SK-N-SH (cell line): ENCODE data around the gene PIK3R2. TPM values are rescaled to one million over a fixed set of nuclear protein-coding genes. Genes with fewer than 3 reads are reported as not detected.

Experiments used
- CTCF ChIA-PET: fragments of 300-600, 350-600 bp; formaldehyde crosslinking; extraction: SDS; loops from one replicate; lab custom pipeline; 2021; lab: Yijun Ruan, JAX
- POLR2A ChIA-PET: fragments of 350-600 bp; sonication (Branson Sonifier 250); formaldehyde crosslinking; extraction: SDS; loops from one replicate; lab custom pipeline; 2020; ENCODE audit warnings: antibody characterized with exemption, inconsistent platforms; lab: Yijun Ruan, JAX
- DNase-seq: peaks from one replicate; pipeline ENCODE4 v3.0.0; 2012
- H2AFZ ChIP-seq: fragments of 200-600 bp; sonication (generic); 2 replicates; pipeline ENCODE4 v1.8.1; 2016; ENCODE audit warnings: antibody characterized with exemption, mild to moderate bottlenecking, low read depth
- H3F3A ChIP-seq: fragments of 200-600 bp; sonication (generic); replicated peaks from 2 replicates; pipeline ENCODE3; 2016; ENCODE audit warnings: antibody characterized with exemption, mild to moderate bottlenecking; ENCODE audit not compliant: insufficient read depth
- H3K27ac ChIP-seq, 2 experiments: fragments of 200-500 bp in 1 of 2; fragments of 200-600 bp in 1 of 2; sonication (Bioruptor generic) in 1 of 2; sonication (generic), shearing (Covaris generic) in 1 of 2; 2 replicates each; pipeline versions ENCODE4 v1.5.1 to v1.6.1; 2014 to 2016; ENCODE audit warnings: low read depth in 2 of 2, inconsistent platforms in 1 of 2, low read length in 1 of 2, mild to moderate bottlenecking in 1 of 2, mixed read lengths in 1 of 2
- H3K27me3 ChIP-seq: fragments of 200-600 bp; sonication (generic), shearing (Covaris generic); 2 replicates; pipeline ENCODE4 v1.6.1; 2016; ENCODE audit warnings: mixed run types; ENCODE audit not compliant: insufficient read depth
- H3K36me3 ChIP-seq, 2 experiments: fragments of 200-500 bp in 1 of 2; fragments of 200-600 bp in 1 of 2; sonication (Bioruptor generic) in 1 of 2; sonication (generic) in 1 of 2; replicated peaks in 1 of 2; 2 replicates each; pipeline versions ENCODE3 to v1.5.1; 2014 to 2016; ENCODE audit warnings: low read length in 1 of 2, mild to moderate bottlenecking in 1 of 2; ENCODE audit not compliant: insufficient read depth in 2 of 2, control insufficient read depth in 1 of 2
- H3K4me1 ChIP-seq, 2 experiments: fragments of 200-500 bp in 1 of 2; fragments of 200-600 bp in 1 of 2; sonication (Bioruptor generic) in 1 of 2; sonication (generic), shearing (Covaris generic) in 1 of 2; 2 replicates each; pipeline versions ENCODE4 v1.5.1 to v1.6.1; 2014 to 2016; ENCODE audit warnings: low read depth in 1 of 2, low read length in 1 of 2, mixed run types in 1 of 2; ENCODE audit not compliant: insufficient read depth in 2 of 2, control insufficient read depth in 1 of 2
- H3K4me2 ChIP-seq: fragments of 200-600 bp; sonication (generic), shearing (Covaris generic); 2 replicates; pipeline ENCODE4 v1.6.1; 2017; ENCODE audit warnings: mixed run types
- H3K4me3 ChIP-seq, 2 experiments: fragments of 200-500 bp in 1 of 2; fragments of 200-600 bp in 1 of 2; sonication (Bioruptor generic) in 1 of 2; sonication (generic), shearing (Covaris generic) in 1 of 2; 2 replicates each; pipeline versions ENCODE4 v1.5.1 to v1.8.1; 2014 to 2016; ENCODE audit warnings: low read depth in 2 of 2, inconsistent platforms in 1 of 2, low read length in 1 of 2, mild to moderate bottlenecking in 1 of 2, mixed read lengths in 1 of 2, moderate library complexity in 1 of 2
- H3K79me2 ChIP-seq: fragments of 200-600 bp; sonication (generic); 2 replicates; pipeline ENCODE4 v1.8.1; 2017; ENCODE audit warnings: mild to moderate bottlenecking; ENCODE audit not compliant: insufficient read depth
- H3K9ac ChIP-seq: fragments of 200-600 bp; sonication (generic); 2 replicates; pipeline ENCODE4 v1.6.1; 2017; ENCODE audit warnings: mixed run types
- H3K9me2 ChIP-seq: fragments of 200-600 bp; sonication (generic); 2 replicates; pipeline ENCODE4 v1.6.1; 2017; ENCODE audit warnings: mixed run types
- H3K9me3 ChIP-seq: fragments of 200-600 bp; sonication (generic); 2 replicates; pipeline ENCODE4 v1.6.1; 2017; ENCODE audit warnings: mixed run types, mild to moderate bottlenecking, moderate library complexity
- H4K20me1 ChIP-seq: fragments of 200-600 bp; sonication (generic); 2 replicates; pipeline ENCODE4 v1.6.1; 2017; ENCODE audit warnings: mild to moderate bottlenecking, mixed run types; ENCODE audit not compliant: insufficient read depth
- EP300 ChIP-seq, 2 experiments: IDR thresholded peaks; 2 replicates each; pipeline versions ENCODE4 v1.4.0 to v1.6.1; 2012; ENCODE audit warnings: borderline replicate concordance in 1 of 2, low read depth in 1 of 2, low read length in 1 of 2
- FOXJ3 ChIP-seq: sonication (generic); formaldehyde crosslinking; IDR thresholded peaks from 2 replicates; pipeline ENCODE4 v1.5.1; 2020; ENCODE audit warnings: mild to moderate bottlenecking, missing genetic modification reagents
- IRF3 ChIP-seq: fragments of 150-350 bp; IDR thresholded peaks from 2 replicates; pipeline ENCODE4 v1.6.1; 2016; ENCODE audit warnings: mild to moderate bottlenecking, low read depth, low read length
- NRF1 ChIP-seq: IDR thresholded peaks from 2 replicates; pipeline ENCODE4 v1.6.1; 2012; ENCODE audit warnings: low read depth, mild to moderate bottlenecking, low read length
- SIN3A ChIP-seq: IDR thresholded peaks from 2 replicates; pipeline ENCODE4 v1.6.1; 2012; ENCODE audit warnings: low read depth, mild to moderate bottlenecking, low read length, moderate library complexity, borderline replicate concordance
- USF1 ChIP-seq: IDR thresholded peaks from 2 replicates; pipeline ENCODE4 v1.4.0; 2012; ENCODE audit warnings: low read depth, borderline replicate concordance
- USF2 ChIP-seq: fragments of 150-350 bp; IDR thresholded peaks from 2 replicates; pipeline ENCODE4 v1.6.1; 2017; ENCODE audit warnings: antibody characterized with exemption, low read length, low read depth, borderline replicate concordance
- WGBS: methylation state at CpG from one replicate; pipeline ENCODE4 v1.1.6; 2017; ENCODE audit warnings: low lambda C conversion rate; 5-methylcytosine and 5-hydroxymethylcytosine counted together
- polyA plus RNA-seq, 3 experiments: library from polyadenylated mRNA; depleted of rRNA; stranded (reverse); fragments of >200 nt; gene quantifications; 2 replicates each; pipeline ENCODE4 v1.2.3, GENCODE V29; 2012

Gene PIK3R2
- polyA plus RNA-seq, 1 of the 3 experiments (the other 2 are of a cell fraction): 36.6 TPM

- no peak for DNase-seq
- 80% methylated on average over 8 of the region's 12 CpGs for WGBS
- H3K27ac ChIP-seq: peak overlapping the region in 1 of 2 experiments; percentile 43; a peak in 1 of 4 replicates
- no peak for TF ChIP-seq FOXJ3 (CRISPR knock-in tag)
- no peak for TF ChIP-seq EP300 (IDR thresholded peaks at IDR 0.05; ENCODE audit: borderline replicate concordance in 1 of 2, low read depth in 1 of 2, low read length in 1 of 2)
- no peak for TF ChIP-seq USF1
- TF ChIP-seq SIN3A: no peak
- TF ChIP-seq IRF3: no peak
- ChIA-PET CTCF (interaction anchor here (0.9 to 6.3 kb wide), 9 partner anchors 10 to 143 kb away, joined by 3 to 78 read pairs (median 3); partner anchors contain the start of gene RAB3A), POLR2A (interaction anchor here (0.6 to 1.9 kb wide), 3 partner anchors 9 to 58 kb away, joined by 3 to 5 read pairs (median 4); no protein-coding TSS in a partner anchor)
- H3K9me3 ChIP-seq: no peaks in the 10 kb centered on the region
- peaks cover 0 to 4% of the 10 kb centered on the region in 2 experiments for H3K36me3 ChIP-seq
- H2AFZ ChIP-seq: peak overlapping the region; percentile 89; the same call in 1 of the 2 replicates
- H3K9me2 ChIP-seq: no peaks in the 10 kb centered on the region
- H3K79me2 ChIP-seq: no peaks in the 10 kb centered on the region
- peak overlapping the region; percentile 63 to 80; a peak in 3 of 4 replicates for H3K4me3 ChIP-seq
- no peaks in the 10 kb centered on the region for H3K27me3 ChIP-seq
- H3K4me2 ChIP-seq: peak overlapping the region; percentile 94
- H3F3A ChIP-seq: peaks cover 9% of the 10 kb centered on the region
- H3K9ac ChIP-seq: peak overlapping the region; percentile 53; the same call in 1 of the 2 replicates
- H4K20me1 ChIP-seq: no peaks in the 10 kb centered on the region
- peaks cover 0 to 16% of the 10 kb centered on the region in 2 experiments; a peak in 1 of 4 replicates for H3K4me1 ChIP-seq
These were observed 43.6 kb upstream of the PIK3R2 start for GRCh38 chr19:18109341-18109732.

- H3K4me2 ChIP-seq: peak overlapping the region; percentile 94
- no peaks in the 10 kb centered on the region for H3K27me3 ChIP-seq
- TF ChIP-seq NRF1: peak; percentile 55
- no peak for TF ChIP-seq USF2
- POLR2A ChIA-PET: interaction anchor here (0.6 to 1.9 kb wide), 4 partner anchors 10 to 58 kb away, joined by 3 to 5 read pairs (median 4); partner anchors contain the start of gene MAST3
- DNase-seq: peak; percentile 83
- H3K9ac ChIP-seq: peak overlapping the region; percentile 53
- peak overlapping the region; percentile 89; the same call in 1 of the 2 replicates for H2AFZ ChIP-seq
- no peaks in the 10 kb centered on the region for H3K9me2 ChIP-seq
- peaks cover 9% of the 10 kb centered on the region for H3F3A ChIP-seq
- WGBS: 21% methylated on average over 9 of the region's 92 CpGs
- H3K9me3 ChIP-seq: no peaks in the 10 kb centered on the region
- peak overlapping the region in 1 of 2 experiments; percentile 43; a peak in 1 of 4 replicates for H3K27ac ChIP-seq
- no peaks in the 10 kb centered on the region for H3K79me2 ChIP-seq
- CTCF ChIA-PET: interaction anchor here (0.9 to 6.3 kb wide), 11 partner anchors 10 to 145 kb away, joined by 3 to 78 read pairs (median 4); partner anchors contain the start of genes PIK3R2 and RAB3A
- peak overlapping the region; percentile 63 to 80 for H3K4me3 ChIP-seq
- peaks cover 0 to 12% of the 10 kb centered on the region in 2 experiments; a peak in 1 of 4 replicates for H3K4me1 ChIP-seq
- no peaks in the 10 kb centered on the region for H4K20me1 ChIP-seq
- peaks cover 0 to 4% of the 10 kb centered on the region in 2 experiments for H3K36me3 ChIP-seq
These were observed 43.0 kb upstream of the PIK3R2 start for GRCh38 chr19:18109733-18110608.
